GM12865 (cell line): ENCODE data around the gene CUTC.
"Not testable (repeated sequence)": the region's sequence is repeated elsewhere in the genome, so short reads cannot be mapped to it uniquely, and the experiment has no call there.

Experiments
- DNase-seq: peaks from one replicate; pipeline ENCODE4 v3.0.0; 2010; ENCODE audit warnings: low read depth
- H3K4me3 ChIP-seq: 2 replicates; pipeline ENCODE4 v1.5.1; 2011; ENCODE audit warnings: mild to moderate bottlenecking, low read depth, low read length, control low read depth
- CTCF ChIP-seq: IDR thresholded peaks from 2 replicates; pipeline ENCODE4 v1.5.1; 2011; ENCODE audit warnings: low read length, control low read depth, low read depth, inconsistent platforms; ENCODE audit not compliant: insufficient read depth; ENCODE audit errors: missing control alignments

Gene CUTC

GRCh38 chr10:99730026-99730425, 2.0 kb upstream of the CUTC start:
- no peak for DNase-seq
- no peak overlapping the region for H3K4me3 ChIP-seq
- no peak for TF ChIP-seq CTCF

GRCh38 chr10:99731306-99732032, 565 bp upstream of the CUTC start:
- peak overlapping the region; percentile 97 for H3K4me3 ChIP-seq
- no peak for DNase-seq
- no peak for TF ChIP-seq CTCF

GRCh38 chr10:99733366-99733765, 1.3 kb downstream of the CUTC start:
- peak; percentile 5 for DNase-seq
- no peak for TF ChIP-seq CTCF
- peak overlapping the region; percentile 97 for H3K4me3 ChIP-seq

- DNase-seq, H3K4me3 ChIP-seq: not testable (repeated sequence)
Observed at GRCh38 chr10:99734111-99734510, 2.1 kb downstream of the CUTC start.

GRCh38 chr10:99740260-99740659, 8.2 kb downstream of the CUTC start:
- TF ChIP-seq CTCF = no peak
- H3K4me3 ChIP-seq = no peak overlapping the region
- no peak for DNase-seq

- no peak for TF ChIP-seq CTCF
- DNase-seq = no peak
- H3K4me3 ChIP-seq = no peak overlapping the region
Observed at GRCh38 chr10:99740933-99741559, 9.0 kb downstream of the CUTC start.

GRCh38 chr10:99742254-99742653, 10.2 kb downstream of the CUTC start:
- DNase-seq = no peak
- no peak for TF ChIP-seq CTCF
- no peak overlapping the region for H3K4me3 ChIP-seq
